Measurements from ENCODE around the gene SEPTIN1.
"Not testable (repeated sequence)": the region's sequence is repeated elsewhere in the genome, so short reads cannot be mapped to it uniquely, and the experiment has no call there.

The SEPTIN1 gene

GRCh38 chr16:30342751-30343490 is 39.4 kb downstream of the SEPTIN1 start:
- no peak for DNase-seq

- not testable (repeated sequence) for DNase-seq
Observed at GRCh38 chr16:30341971-30342370, 40.4 kb downstream of the SEPTIN1 start.

GRCh38 chr16:30340621-30341020 is 41.7 kb downstream of the SEPTIN1 start:
- peak in 1 of 51 donors; percentile 36 for DNase-seq

GRCh38 chr16:30338715-30339114 is 43.6 kb downstream of the SEPTIN1 start:
- DNase-seq, result not testable (repeated sequence)

- not testable (repeated sequence) for DNase-seq
Observed at GRCh38 chr16:30337964-30338357, 44.4 kb downstream of the SEPTIN1 start.

- peak in 4 of 51 donors; percentile 7 to 42 (median 32) for DNase-seq
Observed at GRCh38 chr16:30335598-30336474, 46.5 kb downstream of the SEPTIN1 start.

- DNase-seq, result peak in 45 of 51 donors; percentile 21 to 85 (median 71)
Observed at GRCh38 chr16:30335028-30335597, 47.2 kb downstream of the SEPTIN1 start.

- peak in 14 of 51 donors; percentile 3 to 49 (median 28) for DNase-seq
Observed at GRCh38 chr16:30334473-30334989, 47.8 kb downstream of the SEPTIN1 start.

Measured in hypothalamus (tissue), 51 donors.